Adrenal gland (tissue), 5 donors: ENCODE results near the gene FAM53B.

Experiments
- POLR2A ChIP-seq, 2 donors: fragments of 450-650 bp; IDR thresholded peaks; one replicate each; pipeline ENCODE4 v1.6.1; 2017; ENCODE audit warnings: antibody characterized with exemption in 2 of 2, mild to moderate bottlenecking in 2 of 2, moderate library complexity in 1 of 2
- TF ChIP-seq, protein P1 (sequence below), 6 experiments: fragments of 450-650 bp in 4 of 6; fragments of 200-600 bp in 2 of 6; sonication (generic) in 1 of 6; IDR thresholded peaks; 1 replicate in 5 of 6; 2 replicates in 1 of 6; pipeline versions ENCODE4 v1.5.1 to v1.8.0; 2016 to 2021; ENCODE audit warnings: antibody characterized with exemption in 6 of 6, mild to moderate bottlenecking in 2 of 6, moderate library complexity in 1 of 6
- donor health status: DM: no; HTN: no; CAD: no.

DNA sequence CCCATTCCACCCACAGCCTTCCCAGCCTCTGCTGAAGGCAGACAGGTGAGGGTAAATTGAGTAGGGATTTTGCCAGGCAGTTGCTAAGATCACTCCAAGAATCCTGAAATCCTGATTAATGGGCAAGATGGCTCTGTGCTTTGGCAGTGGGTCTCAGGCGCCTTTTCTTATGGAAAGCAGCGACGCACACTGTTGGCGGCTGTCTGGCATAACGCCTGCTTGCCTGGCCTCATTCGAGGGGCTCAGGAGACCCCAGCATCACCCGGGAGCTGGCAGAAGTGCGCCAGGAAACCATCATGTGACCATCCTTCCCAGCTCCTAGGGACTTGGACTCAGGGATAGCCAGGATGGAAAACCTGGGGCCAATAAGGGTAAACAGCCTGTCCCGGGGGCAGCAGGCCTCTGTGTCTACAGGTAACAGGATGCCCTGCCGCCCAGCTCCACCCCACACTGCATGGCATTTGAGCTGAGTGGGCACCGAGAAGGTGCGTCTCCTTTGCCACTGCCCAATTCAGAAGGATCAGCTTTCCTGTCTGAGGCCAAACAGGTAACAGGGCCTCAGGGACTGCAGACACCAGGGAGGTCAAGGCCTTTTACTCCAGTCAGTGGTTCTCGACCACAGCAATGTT, 98.6 kb downstream of the FAM53B start:
- TF ChIP-seq, protein P1, sequence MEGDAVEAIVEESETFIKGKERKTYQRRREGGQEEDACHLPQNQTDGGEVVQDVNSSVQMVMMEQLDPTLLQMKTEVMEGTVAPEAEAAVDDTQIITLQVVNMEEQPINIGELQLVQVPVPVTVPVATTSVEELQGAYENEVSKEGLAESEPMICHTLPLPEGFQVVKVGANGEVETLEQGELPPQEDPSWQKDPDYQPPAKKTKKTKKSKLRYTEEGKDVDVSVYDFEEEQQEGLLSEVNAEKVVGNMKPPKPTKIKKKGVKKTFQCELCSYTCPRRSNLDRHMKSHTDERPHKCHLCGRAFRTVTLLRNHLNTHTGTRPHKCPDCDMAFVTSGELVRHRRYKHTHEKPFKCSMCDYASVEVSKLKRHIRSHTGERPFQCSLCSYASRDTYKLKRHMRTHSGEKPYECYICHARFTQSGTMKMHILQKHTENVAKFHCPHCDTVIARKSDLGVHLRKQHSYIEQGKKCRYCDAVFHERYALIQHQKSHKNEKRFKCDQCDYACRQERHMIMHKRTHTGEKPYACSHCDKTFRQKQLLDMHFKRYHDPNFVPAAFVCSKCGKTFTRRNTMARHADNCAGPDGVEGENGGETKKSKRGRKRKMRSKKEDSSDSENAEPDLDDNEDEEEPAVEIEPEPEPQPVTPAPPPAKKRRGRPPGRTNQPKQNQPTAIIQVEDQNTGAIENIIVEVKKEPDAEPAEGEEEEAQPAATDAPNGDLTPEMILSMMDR (IDR thresholded peaks at IDR 0.05) = no peak
- no peak for TF ChIP-seq POLR2A (IDR thresholded peaks at IDR 0.05)
